Ovary (tissue), 9 donors: ENCODE data around the gene PPM1D. TPM values are rescaled to one million over a fixed set of nuclear protein-coding genes. Genes with fewer than 3 reads are reported as not detected.

Source experiments
- DNase-seq, 5 donors: peaks; one replicate each; pipeline ENCODE4 v3.0.0-alpha.2; 2019 to 2020
- H3K27ac ChIP-seq, 2 donors: fragments of 200-600 bp; one replicate each; pipeline versions ENCODE4 v1.5.1 to v1.8.0; 2019 to 2022
- H3K27me3 ChIP-seq: fragments of 200-600 bp; one replicate; pipeline ENCODE4 v1.8.0; 2022
- H3K36me3 ChIP-seq: fragments of 200-600 bp; sonication (generic); one replicate; pipeline ENCODE4 v1.5.1; 2019
- H3K4me1 ChIP-seq: one replicate; pipeline ENCODE4 v1.8.1; 2013; ENCODE audit warnings: mild to moderate bottlenecking, moderate library complexity; ENCODE audit not compliant: insufficient read depth
- H3K4me3 ChIP-seq: fragments of 200-600 bp; sonication (generic); one replicate; pipeline ENCODE4 v1.5.1; 2017
- H3K9me3 ChIP-seq, 2 donors: fragments of 200-600 bp in 1 of 2; sonication (generic) in 1 of 2; one replicate each; pipeline versions ENCODE4 v1.5.1 to v1.8.1; 2013 to 2019; ENCODE audit warnings: mild to moderate bottlenecking in 1 of 2, moderate library complexity in 1 of 2
- CTCF ChIP-seq, 3 donors: fragments of 450-650 bp in 2 of 3; fragments of 200-600 bp in 1 of 3; IDR thresholded peaks; one replicate each; pipeline versions ENCODE4 v1.5.1 to v1.8.0; 2016 to 2022; ENCODE audit warnings: antibody characterized with exemption in 3 of 3, mild to moderate bottlenecking in 1 of 3
- EP300 ChIP-seq: sonication (generic); formaldehyde crosslinking; IDR thresholded peaks from one replicate; pipeline ENCODE4 v1.6.1; 2017; ENCODE audit warnings: antibody characterized with exemption
- POLR2A ChIP-seq: fragments of 450-650 bp; IDR thresholded peaks from one replicate; pipeline ENCODE4 v1.6.1; 2017; ENCODE audit warnings: antibody characterized with exemption, mild to moderate bottlenecking, moderate library complexity
- WGBS, 3 donors: extraction: QIAGEN DNeasy Blood & Tissue Kit in 1 of 3; methylation state at CpG; one replicate each; pipeline versions ENCODE4 v1.1.5 to v1.1.7; 2013 to 2017; 5-methylcytosine and 5-hydroxymethylcytosine counted together
- intact Hi-C, 4 donors: fragments of 100-400 bp; cut with DNase I; formaldehyde crosslinking; loops; one replicate each; pipeline versions ENCODE4 v1.11.0 to v1.15.1; 2022 to 2023
- polyA plus RNA-seq, 2 donors: library from polyadenylated mRNA; stranded (reverse); fragments of 200-250 nt in 1 of 2; fragments of 350-450 nt in 1 of 2; fragmentation: Illumina TruSeq in 1 of 2; extraction: RNeasy Lipid Tissue Mini Kit (QIAGEN cat#74804) in 1 of 2; gene quantifications; one replicate each; pipeline ENCODE4 v1.2.3, GENCODE V29; 2013 to 2014
- total RNA-seq, 7 donors: library from RNA; depleted of rRNA in 2 of 7; stranded (reverse); fragments of >200 nt in 2 of 7; fragmentation: NEBNext Ultra II Directional in 3 of 7; extraction: Animal tissue kit (Norgen Biotek cat#: 25700) in 3 of 7; gene quantifications; one replicate each; pipeline versions ENCODE4 v1.1.0 to v1.2.4, GENCODE V29; 2016 to 2023
- donor health status: DM: no; HTN: no; CAD: no; lungs with moderate emphysema.
- donor health status: DM: no; HTN: no; CAD: no.
- donor health status: Bipolar disorder and iron deficiency.
- donor health status: DM: yes; HTN: yes; CAD: no.
- donor health status: DM: no; HTN: no; CAD: no.
- donor health status: DM: yes; HTN: yes; CAD: no.

Gene PPM1D
- total and polyA plus RNA-seq, 9 donors = 11.9 to 35.5 (median 27.1) TPM

GRCh38 chr17:60646701-60647100 is 46.7 kb downstream of the PPM1D start:
- Histone ChIP-seq H3K4me3 (no peak overlapping the region), H3K9me3 (no peaks in the 10 kb centered on the region), H3K27me3 (no peaks in the 10 kb centered on the region), H3K36me3 (no peaks in the 10 kb centered on the region), H3K4me1 (no peaks in the 10 kb centered on the region), H3K27ac (no peak overlapping the region)
- 83 to 85% (median 85%) methylated on average over 3 of the region's 3 CpGs for WGBS, 3 donors
- no peak for DNase-seq
- TF ChIP-seq CTCF (IDR thresholded peaks at IDR 0.05) (no peak), EP300 (no peak), POLR2A (no peak)
- intact Hi-C loops = no loop called here

- 86 to 98% (median 98%) methylated on average over 1 of the region's 1 CpG for WGBS, 3 donors
- Histone ChIP-seq H3K4me3 (no peak overlapping the region), H3K27ac (no peak overlapping the region), H3K9me3 (no peaks in the 10 kb centered on the region), H3K36me3 (no peaks in the 10 kb centered on the region), H3K4me1 (no peaks in the 10 kb centered on the region), H3K27me3 (no peaks in the 10 kb centered on the region)
- DNase-seq = no peak
- intact Hi-C loops = no loop called here
- no peak for TF ChIP-seq POLR2A
- no peak for TF ChIP-seq EP300
- TF ChIP-seq CTCF (IDR thresholded peaks at IDR 0.05) = no peak
Observed at GRCh38 chr17:60647705-60648104, 47.7 kb downstream of the PPM1D start.

GRCh38 chr17:60652454-60653247 is 52.7 kb downstream of the PPM1D start:
- Histone ChIP-seq H3K9me3 (no peaks in the 10 kb centered on the region), H3K27me3 (no peaks in the 10 kb centered on the region), H3K27ac (no peak overlapping the region), H3K36me3 (no peaks in the 10 kb centered on the region), H3K4me3 (no peak overlapping the region), H3K4me1 (peaks cover 3% of the 10 kb centered on the region)
- TF ChIP-seq CTCF (IDR thresholded peaks at IDR 0.05) (no peak), EP300 (no peak), POLR2A (no peak)
- intact Hi-C loops = no loop called here
- DNase-seq = no peak
- WGBS, 3 donors = 38 to 47% (median 42%) methylated on average over 2 of the region's 2 CpGs

GRCh38 chr17:60653569-60653968 is 53.6 kb downstream of the PPM1D start:
- 100% methylated on average over 1 of the region's 1 CpG for WGBS, 3 donors

More at GRCh38 chr17:60653569-60653968, 53.6 kb downstream of the PPM1D start:
- no peak for DNase-seq
- no peaks in the 10 kb centered on the region for H3K36me3 ChIP-seq
- no peak overlapping the region for H3K27ac ChIP-seq
- H3K9me3 ChIP-seq = no peaks in the 10 kb centered on the region
- TF ChIP-seq CTCF (IDR thresholded peaks at IDR 0.05) (no peak), EP300 (no peak), POLR2A (no peak)
- H3K27me3 ChIP-seq = no peaks in the 10 kb centered on the region
- H3K4me1 ChIP-seq = peaks cover 3% of the 10 kb centered on the region
- intact Hi-C loops = no loop called here
- H3K4me3 ChIP-seq = no peak overlapping the region
